Hepatocyte (in vitro differentiated cells): ENCODE data around the gene APOF.

ENCODE experiments used
- CTCF ChIP-seq: fragments of 200-600 bp; sonication (generic); IDR thresholded peaks from 2 replicates; pipeline ENCODE4 v1.5.1; 2016; ENCODE audit warnings: antibody characterized with exemption, mild to moderate bottlenecking; ENCODE audit not compliant: poor library complexity
- EZH2 ChIP-seq: fragments of 200-600 bp; sonication (generic); IDR thresholded peaks from 2 replicates; pipeline ENCODE4 v1.6.1; 2016; ENCODE audit warnings: antibody characterized with exemption, mild to moderate bottlenecking, borderline replicate concordance
- EZH2phosphoT487 ChIP-seq: fragments of 200-600 bp; sonication (generic); IDR thresholded peaks from one replicate; pipeline ENCODE4 v1.6.1; 2018; ENCODE audit warnings: antibody characterized with exemption, mild to moderate bottlenecking, low read depth, moderate library complexity; ENCODE audit not compliant: unreplicated experiment, severe bottlenecking

- TF ChIP-seq CTCF: no peak
- no peak for TF ChIP-seq EZH2phosphoT487
- TF ChIP-seq EZH2: no peak
Observed at GRCh38 chr12:56382611-56383010, 20.0 kb upstream of the APOF start.
